H1 (cell line): ENCODE data around the gene ANKS1B. TPM values are rescaled to one million over a fixed set of nuclear protein-coding genes. Genes with fewer than 3 reads are reported as not detected.

Source experiments
- CBX8 ChIP-seq: fragments of 300-800, 300-1000 bp; sonication (generic); IDR thresholded peaks from 2 replicates; pipeline ENCODE4 v1.7.1; 2016; ENCODE audit warnings: low read depth, low read length, borderline replicate concordance
- KDM4A ChIP-seq: IDR thresholded peaks from one replicate; pipeline ENCODE4 v1.7.1; 2012; ENCODE audit warnings: low read depth, mild to moderate bottlenecking, moderate library complexity, low read length, inconsistent platforms; ENCODE audit not compliant: severe bottlenecking
- POLR2A ChIP-seq, 2 experiments: IDR thresholded peaks; 1 replicate in 1 of 2; 2 replicates in 1 of 2; pipeline ENCODE4 v1.6.1; 2011; ENCODE audit warnings: low read depth in 2 of 2, low read length in 2 of 2, mild to moderate bottlenecking in 2 of 2; ENCODE audit errors: control extremely low read depth in 1 of 2
- POU5F1 ChIP-seq: IDR thresholded peaks from 2 replicates; pipeline ENCODE4 v1.6.1; 2011; ENCODE audit warnings: low read depth, mild to moderate bottlenecking, low read length, moderate library complexity
- RBBP5 ChIP-seq: IDR thresholded peaks from 2 replicates; pipeline ENCODE4 v1.7.1; 2012; ENCODE audit warnings: low read depth, mild to moderate bottlenecking, inconsistent platforms, low read length, moderate library complexity, borderline replicate concordance
- SAP30 ChIP-seq: fragments of 300-600 bp; sonication (generic); IDR thresholded peaks from 2 replicates; pipeline ENCODE4 v1.7.1; 2012; ENCODE audit warnings: low read length, moderate library complexity, mild to moderate bottlenecking, inconsistent platforms; ENCODE audit not compliant: insufficient read depth, insufficient replicate concordance
- TCF12 ChIP-seq: IDR thresholded peaks from 2 replicates; pipeline ENCODE4 v1.6.1; 2011; ENCODE audit warnings: low read depth, mild to moderate bottlenecking, low read length
- TEAD4 ChIP-seq: IDR thresholded peaks from 2 replicates; pipeline ENCODE4 v1.6.1; 2012; ENCODE audit warnings: low read depth, low read length, inconsistent platforms, mixed read lengths
- USF2 ChIP-seq: IDR thresholded peaks from 2 replicates; pipeline ENCODE4 v1.6.1; 2011; ENCODE audit warnings: low read length, improper control_type of control experiment
- ZNF274 ChIP-seq: IDR thresholded peaks from 2 replicates; pipeline ENCODE4 v1.7.0; 2012; ENCODE audit warnings: low read length, borderline replicate concordance; ENCODE audit errors: extremely low read depth
- polyA plus RNA-seq, 7 experiments: library from polyadenylated mRNA; depleted of rRNA in 3 of 7; stranded (reverse) in 5 of 7; unstranded in 2 of 7; fragments of >200 nt in 5 of 7; fragments of 200-250 nt in 2 of 7; gene quantifications; 1 replicate in 5 of 7; 2 replicates in 1 of 7; 4 replicates in 1 of 7; pipeline versions ENCODE4 v1.2.1 to v1.2.3, GENCODE V29; 2011 to 2013; ENCODE audit warnings: missing spikeins in 2 of 7, mixed read lengths in 2 of 7
- total RNA-seq: library from RNA; stranded (reverse); fragmentation: NEBNext Ultra II Directional; extraction: Animal tissue kit (Norgen Biotek cat#: 25700); gene quantifications from 2 replicates; pipeline ENCODE4 v1.2.1, GENCODE V29; 2021
- TF ChIP-seq, protein P1 (sequence below): fragments of 300-600 bp; sonication (generic); IDR thresholded peaks from 2 replicates; pipeline ENCODE4 v1.7.1; 2012; ENCODE audit warnings: low read length, moderate library complexity, mild to moderate bottlenecking, inconsistent platforms; ENCODE audit not compliant: insufficient replicate concordance

Gene ANKS1B
- total and polyA plus RNA-seq, 2 of the 8 experiments (the other 6 are each of a cell fraction or from before 2014, with no cell fraction given), result 2.7 to 6.1 TPM

- TF ChIP-seq, protein P1, sequence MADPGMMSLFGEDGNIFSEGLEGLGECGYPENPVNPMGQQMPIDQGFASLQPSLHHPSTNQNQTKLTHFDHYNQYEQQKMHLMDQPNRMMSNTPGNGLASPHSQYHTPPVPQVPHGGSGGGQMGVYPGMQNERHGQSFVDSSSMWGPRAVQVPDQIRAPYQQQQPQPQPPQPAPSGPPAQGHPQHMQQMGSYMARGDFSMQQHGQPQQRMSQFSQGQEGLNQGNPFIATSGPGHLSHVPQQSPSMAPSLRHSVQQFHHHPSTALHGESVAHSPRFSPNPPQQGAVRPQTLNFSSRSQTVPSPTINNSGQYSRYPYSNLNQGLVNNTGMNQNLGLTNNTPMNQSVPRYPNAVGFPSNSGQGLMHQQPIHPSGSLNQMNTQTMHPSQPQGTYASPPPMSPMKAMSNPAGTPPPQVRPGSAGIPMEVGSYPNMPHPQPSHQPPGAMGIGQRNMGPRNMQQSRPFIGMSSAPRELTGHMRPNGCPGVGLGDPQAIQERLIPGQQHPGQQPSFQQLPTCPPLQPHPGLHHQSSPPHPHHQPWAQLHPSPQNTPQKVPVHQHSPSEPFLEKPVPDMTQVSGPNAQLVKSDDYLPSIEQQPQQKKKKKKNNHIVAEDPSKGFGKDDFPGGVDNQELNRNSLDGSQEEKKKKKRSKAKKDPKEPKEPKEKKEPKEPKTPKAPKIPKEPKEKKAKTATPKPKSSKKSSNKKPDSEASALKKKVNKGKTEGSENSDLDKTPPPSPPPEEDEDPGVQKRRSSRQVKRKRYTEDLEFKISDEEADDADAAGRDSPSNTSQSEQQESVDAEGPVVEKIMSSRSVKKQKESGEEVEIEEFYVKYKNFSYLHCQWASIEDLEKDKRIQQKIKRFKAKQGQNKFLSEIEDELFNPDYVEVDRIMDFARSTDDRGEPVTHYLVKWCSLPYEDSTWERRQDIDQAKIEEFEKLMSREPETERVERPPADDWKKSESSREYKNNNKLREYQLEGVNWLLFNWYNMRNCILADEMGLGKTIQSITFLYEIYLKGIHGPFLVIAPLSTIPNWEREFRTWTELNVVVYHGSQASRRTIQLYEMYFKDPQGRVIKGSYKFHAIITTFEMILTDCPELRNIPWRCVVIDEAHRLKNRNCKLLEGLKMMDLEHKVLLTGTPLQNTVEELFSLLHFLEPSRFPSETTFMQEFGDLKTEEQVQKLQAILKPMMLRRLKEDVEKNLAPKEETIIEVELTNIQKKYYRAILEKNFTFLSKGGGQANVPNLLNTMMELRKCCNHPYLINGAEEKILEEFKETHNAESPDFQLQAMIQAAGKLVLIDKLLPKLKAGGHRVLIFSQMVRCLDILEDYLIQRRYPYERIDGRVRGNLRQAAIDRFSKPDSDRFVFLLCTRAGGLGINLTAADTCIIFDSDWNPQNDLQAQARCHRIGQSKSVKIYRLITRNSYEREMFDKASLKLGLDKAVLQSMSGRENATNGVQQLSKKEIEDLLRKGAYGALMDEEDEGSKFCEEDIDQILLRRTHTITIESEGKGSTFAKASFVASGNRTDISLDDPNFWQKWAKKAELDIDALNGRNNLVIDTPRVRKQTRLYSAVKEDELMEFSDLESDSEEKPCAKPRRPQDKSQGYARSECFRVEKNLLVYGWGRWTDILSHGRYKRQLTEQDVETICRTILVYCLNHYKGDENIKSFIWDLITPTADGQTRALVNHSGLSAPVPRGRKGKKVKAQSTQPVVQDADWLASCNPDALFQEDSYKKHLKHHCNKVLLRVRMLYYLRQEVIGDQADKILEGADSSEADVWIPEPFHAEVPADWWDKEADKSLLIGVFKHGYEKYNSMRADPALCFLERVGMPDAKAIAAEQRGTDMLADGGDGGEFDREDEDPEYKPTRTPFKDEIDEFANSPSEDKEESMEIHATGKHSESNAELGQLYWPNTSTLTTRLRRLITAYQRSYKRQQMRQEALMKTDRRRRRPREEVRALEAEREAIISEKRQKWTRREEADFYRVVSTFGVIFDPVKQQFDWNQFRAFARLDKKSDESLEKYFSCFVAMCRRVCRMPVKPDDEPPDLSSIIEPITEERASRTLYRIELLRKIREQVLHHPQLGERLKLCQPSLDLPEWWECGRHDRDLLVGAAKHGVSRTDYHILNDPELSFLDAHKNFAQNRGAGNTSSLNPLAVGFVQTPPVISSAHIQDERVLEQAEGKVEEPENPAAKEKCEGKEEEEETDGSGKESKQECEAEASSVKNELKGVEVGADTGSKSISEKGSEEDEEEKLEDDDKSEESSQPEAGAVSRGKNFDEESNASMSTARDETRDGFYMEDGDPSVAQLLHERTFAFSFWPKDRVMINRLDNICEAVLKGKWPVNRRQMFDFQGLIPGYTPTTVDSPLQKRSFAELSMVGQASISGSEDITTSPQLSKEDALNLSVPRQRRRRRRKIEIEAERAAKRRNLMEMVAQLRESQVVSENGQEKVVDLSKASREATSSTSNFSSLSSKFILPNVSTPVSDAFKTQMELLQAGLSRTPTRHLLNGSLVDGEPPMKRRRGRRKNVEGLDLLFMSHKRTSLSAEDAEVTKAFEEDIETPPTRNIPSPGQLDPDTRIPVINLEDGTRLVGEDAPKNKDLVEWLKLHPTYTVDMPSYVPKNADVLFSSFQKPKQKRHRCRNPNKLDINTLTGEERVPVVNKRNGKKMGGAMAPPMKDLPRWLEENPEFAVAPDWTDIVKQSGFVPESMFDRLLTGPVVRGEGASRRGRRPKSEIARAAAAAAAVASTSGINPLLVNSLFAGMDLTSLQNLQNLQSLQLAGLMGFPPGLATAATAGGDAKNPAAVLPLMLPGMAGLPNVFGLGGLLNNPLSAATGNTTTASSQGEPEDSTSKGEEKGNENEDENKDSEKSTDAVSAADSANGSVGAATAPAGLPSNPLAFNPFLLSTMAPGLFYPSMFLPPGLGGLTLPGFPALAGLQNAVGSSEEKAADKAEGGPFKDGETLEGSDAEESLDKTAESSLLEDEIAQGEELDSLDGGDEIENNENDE, result no peak
- TF ChIP-seq TEAD4 (no peak), TCF12 (no peak), POLR2A (IDR thresholded peaks at IDR 0.05; ENCODE audit: control extremely low read depth in 1 of 2, low read depth in 2 of 2, low read length in 2 of 2) (no peak), CBX8 (no peak), KDM4A (no peak), SAP30 (no peak), POU5F1 (no peak), ZNF274 (no peak), USF2 (no peak), RBBP5 (no peak)
These were observed 851.3 kb downstream of the ANKS1B start (continued) for GRCh38 chr12:99133401-99133800.
